Measurements from ENCODE around the gene SH3YL1. TPM values are rescaled to one million over a fixed set of nuclear protein-coding genes. Genes with fewer than 3 reads are reported as not detected.

Gene SH3YL1
- total and polyA plus RNA-seq, 2 of the 4 experiments (the other 2 are of a cell fraction), result 18.1 to 21.2 TPM

DNA sequence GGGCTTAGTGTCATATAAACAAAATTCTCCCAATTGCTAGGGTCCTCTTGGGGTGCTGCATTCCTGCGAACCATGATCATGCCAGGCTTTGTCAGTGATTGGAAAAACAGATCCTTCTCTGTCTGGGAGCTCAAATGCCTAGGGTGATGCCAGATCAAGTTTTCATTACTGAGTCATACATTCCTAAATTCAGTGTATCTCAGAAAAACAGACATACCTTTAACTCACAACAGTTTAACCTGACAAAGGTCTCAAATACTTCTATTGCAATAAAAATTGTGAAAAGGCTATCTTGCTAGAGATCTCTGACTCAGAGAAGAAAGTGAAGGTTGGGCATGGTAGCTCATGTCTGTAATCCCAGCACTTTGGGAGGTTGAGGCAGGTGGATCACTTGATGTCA, 86.9 kb downstream of the SH3YL1 start:
- no peak for DNase-seq

More for the DNA sequence above, 86.9 kb downstream of the SH3YL1 start:
- no peak for ATAC-seq (ENCODE audit: low read depth)
- peaks cover 9% of the 10 kb centered on the region for H3K9me3 ChIP-seq (ENCODE audit: control insufficient read depth, insufficient read depth, low read length)
- H2BK15ac ChIP-seq (ENCODE audit: low read depth, low read length), result no peak overlapping the region
- H3K9me1 ChIP-seq (ENCODE audit: insufficient read depth, low read length), result no peaks in the 10 kb centered on the region
- H3K36me3 ChIP-seq (ENCODE audit: control insufficient read depth, insufficient read depth, low read length), result no peaks in the 10 kb centered on the region
- CTCF ChIA-PET, result no interaction called here
- no peaks in the 10 kb centered on the region for H4K20me1 ChIP-seq (ENCODE audit: insufficient read depth, low read length)
- H2AFZ ChIP-seq (replicated peaks; ENCODE audit: low read length, poor library complexity), result no peak overlapping the region
- intact Hi-C loops (cut with micrococcal nuclease) (no loop called here), dilution Hi-C loops (cut with HindIII; ENCODE audit: low sequenced_read_pairs, unreplicated experiment) (no loop called here), in situ Hi-C loops (cut with MboI; ENCODE audit: low sequenced_read_pairs) (no loop called here)
- H2BK5ac ChIP-seq (ENCODE audit: low read depth, low read length, poor library complexity, severe bottlenecking), result no peak overlapping the region
- H3K27ac ChIP-seq (ENCODE audit: insufficient read depth, low read length), result no peak overlapping the region
- no peak overlapping the region for H3K56ac ChIP-seq (ENCODE audit: extremely low read depth, insufficient read depth, low read length)
- no peak overlapping the region for H2BK120ac ChIP-seq (ENCODE audit: low read depth, low read length)
- H3K23ac ChIP-seq (ENCODE audit: low read depth, low read length), result no peak overlapping the region
- POLR2A ChIA-PET (ENCODE audit: unreplicated experiment), result no interaction called here
- no peaks in the 10 kb centered on the region for H3K27me3 ChIP-seq (ENCODE audit: control insufficient read depth, insufficient read depth, low read length)
- no peak overlapping the region for H3K4me2 ChIP-seq (ENCODE audit: low read depth, low read length)
- H3K14ac ChIP-seq (replicated peaks; ENCODE audit: low read depth, low read length), result no peak overlapping the region
- no peak overlapping the region for H2AK9ac ChIP-seq (replicated peaks; ENCODE audit: low read depth, low read length, poor library complexity)
- H3K18ac ChIP-seq (ENCODE audit: low read depth, low read length), result no peak overlapping the region
- H4K8ac ChIP-seq (ENCODE audit: low read depth in 2 of 2, low read length in 2 of 2), result no peak overlapping the region
- H2AK5ac ChIP-seq (ENCODE audit: low read depth, low read length), result no peak overlapping the region
- H3K4me3 ChIP-seq (ENCODE audit: insufficient read depth, low read depth, low read length), result no peak overlapping the region
- H3K4me1 ChIP-seq (ENCODE audit: control insufficient read depth, insufficient read depth, low read length), result no peaks in the 10 kb centered on the region
- H2BK20ac ChIP-seq (ENCODE audit: low read depth, low read length), result no peak overlapping the region
- H3K79me1 ChIP-seq (ENCODE audit: low read depth in 1 of 2, low read length in 2 of 2), result no peaks in the 10 kb centered on the region
- H4K5ac ChIP-seq (ENCODE audit: low read depth, low read length), result no peak overlapping the region
- no peak overlapping the region for H4K91ac ChIP-seq (ENCODE audit: insufficient read depth, low read depth, low read length)
- no TSS peak for BruUV-seq (replicated peaks)
- H3K9ac ChIP-seq (ENCODE audit: low read depth, low read length), result no peak overlapping the region
- H3K4ac ChIP-seq (ENCODE audit: low read depth, low read length), result no peak overlapping the region
- WGBS, 2 experiments (ENCODE audit: extremely low coverage in 2 of 2, insufficient read length in 1 of 2), result 20% methylated on average over 1 of the region's 1 CpG; no CpG with 5 or more reads in 1 of the 2 experiments
- no peak for TF ChIP-seq MXI1 (IDR thresholded peaks at IDR 0.05; ENCODE audit: borderline replicate concordance, low read depth, low read length)

All from IMR-90 (cell line).